ENCODE data around the gene SPTBN1.
"Not testable (repeated sequence)": the region's sequence is repeated elsewhere in the genome, so short reads cannot be mapped to it uniquely, and the experiment has no call there.

SPTBN1 gene

GRCh38 chr2:54681416-54681815 is 225.3 kb downstream of the SPTBN1 start:
- DNase-seq: no peak

DNA sequence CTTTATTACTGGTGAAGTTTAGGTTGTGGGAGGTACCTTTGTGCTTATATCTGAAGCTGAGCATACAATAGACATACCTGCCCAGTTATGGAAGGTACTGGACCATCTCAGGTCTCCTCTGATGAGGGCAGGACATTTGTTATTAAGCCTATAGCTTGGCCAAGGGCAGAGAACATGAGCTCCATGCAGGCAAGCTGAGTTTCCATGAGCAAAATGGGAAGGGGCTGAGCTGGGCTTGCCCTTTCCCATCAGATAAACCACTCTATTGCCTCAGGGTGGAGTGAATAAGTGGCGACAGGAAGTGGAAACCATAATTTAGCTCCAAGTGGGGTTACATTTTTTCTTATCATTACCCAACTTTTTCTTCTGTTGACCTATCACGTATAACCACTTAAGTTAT is 227.5 kb downstream of the SPTBN1 start:
- no peak for DNase-seq

DNA sequence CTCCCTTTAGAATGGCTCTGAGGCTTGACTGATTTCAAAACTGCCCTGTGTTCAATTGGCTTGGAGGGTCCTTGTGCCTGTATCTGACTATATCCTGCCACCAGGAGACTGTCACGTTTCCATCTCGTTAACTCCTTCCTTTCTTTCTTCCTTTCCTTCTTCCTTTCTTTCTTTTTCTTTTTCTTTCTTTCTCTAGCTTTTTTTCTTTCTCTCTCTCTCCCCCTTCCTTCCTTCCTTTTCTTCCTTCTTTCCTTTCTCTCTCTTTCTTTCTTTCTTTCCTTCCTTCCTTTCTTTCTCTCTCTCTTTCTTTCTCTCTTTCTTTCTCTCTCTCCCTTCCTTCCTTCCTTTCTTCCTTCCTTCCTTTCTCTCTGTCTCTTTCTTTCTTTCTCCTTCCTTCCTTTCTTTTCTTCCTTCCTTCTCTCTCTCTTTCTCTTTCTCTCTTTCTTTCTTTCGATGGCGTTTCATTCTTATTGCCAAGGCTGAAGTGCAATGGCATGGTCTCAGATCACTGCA is 229.2 kb downstream of the SPTBN1 start:
- DNase-seq: no peak

GRCh38 chr2:54687595-54688152 is 231.5 kb downstream of the SPTBN1 start:
- no peak for DNase-seq

- no peak for DNase-seq
Observed at GRCh38 chr2:54691445-54692135, 235.5 kb downstream of the SPTBN1 start.

- no peak for DNase-seq
Observed at GRCh38 chr2:54692556-54692955, 236.4 kb downstream of the SPTBN1 start.

DNA sequence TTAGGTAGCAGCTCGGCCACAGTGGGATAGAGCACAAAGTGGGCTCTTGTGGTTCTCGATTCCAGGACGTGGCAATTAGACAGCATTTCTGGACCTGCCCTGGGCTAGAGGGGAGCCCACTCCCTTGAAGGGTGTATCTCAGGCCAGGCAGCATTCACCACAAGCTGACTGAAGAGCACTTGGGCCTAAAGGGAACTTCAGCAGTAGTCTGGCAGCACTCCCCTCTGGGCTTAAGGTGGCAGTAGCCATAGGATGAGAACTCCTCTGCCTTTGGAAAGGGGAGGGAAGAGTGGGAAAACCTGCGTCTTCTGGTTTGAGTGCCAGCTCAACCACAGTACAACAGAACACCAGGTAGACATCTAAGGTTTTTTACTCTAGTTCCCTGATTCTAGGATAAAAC is 239.3 kb downstream of the SPTBN1 start:
- DNase-seq: no peak

DNA sequence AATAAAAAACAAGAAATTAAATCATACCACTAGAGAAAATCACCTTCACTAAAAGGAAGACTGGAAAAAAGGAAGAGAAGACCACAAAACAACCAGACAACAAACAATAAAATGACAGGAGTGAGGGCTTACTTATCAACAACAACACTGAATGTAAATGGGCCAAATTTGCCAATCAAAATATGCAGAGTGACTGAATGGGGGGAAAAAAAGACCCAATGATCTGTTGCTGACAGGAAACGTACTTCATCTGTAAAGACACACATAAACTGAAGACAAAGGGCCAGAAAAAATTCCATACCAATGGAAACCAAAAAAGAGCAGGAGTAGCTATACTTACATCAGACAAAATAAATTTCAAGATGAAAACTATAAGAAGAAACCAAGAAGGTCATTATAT is 241.8 kb downstream of the SPTBN1 start:
- no peak for DNase-seq

- not testable (repeated sequence) for DNase-seq
Observed at GRCh38 chr2:54698926-54699325, 242.8 kb downstream of the SPTBN1 start.

DNA sequence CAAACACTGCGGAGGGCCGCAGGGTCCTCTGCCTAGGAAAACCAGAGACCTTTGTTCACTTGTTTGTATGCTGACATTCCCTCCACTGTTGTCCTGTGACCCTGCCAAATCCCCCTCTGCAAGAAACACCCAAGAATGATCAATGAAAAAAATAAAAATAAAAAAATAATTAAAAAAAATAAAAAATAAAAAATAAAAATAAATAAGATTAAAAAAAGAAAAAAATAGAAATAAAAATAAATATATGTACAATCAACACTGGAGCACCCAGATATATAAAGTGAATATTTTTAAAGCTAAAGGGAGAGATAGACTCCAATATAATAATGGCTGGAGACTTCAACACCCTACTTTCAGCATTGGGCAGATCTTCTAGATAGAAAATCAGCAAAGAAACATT is 243.5 kb downstream of the SPTBN1 start:
- no peak for DNase-seq

- no peak for DNase-seq
Observed at GRCh38 chr2:54701029-54701428, 244.9 kb downstream of the SPTBN1 start.

DNA sequence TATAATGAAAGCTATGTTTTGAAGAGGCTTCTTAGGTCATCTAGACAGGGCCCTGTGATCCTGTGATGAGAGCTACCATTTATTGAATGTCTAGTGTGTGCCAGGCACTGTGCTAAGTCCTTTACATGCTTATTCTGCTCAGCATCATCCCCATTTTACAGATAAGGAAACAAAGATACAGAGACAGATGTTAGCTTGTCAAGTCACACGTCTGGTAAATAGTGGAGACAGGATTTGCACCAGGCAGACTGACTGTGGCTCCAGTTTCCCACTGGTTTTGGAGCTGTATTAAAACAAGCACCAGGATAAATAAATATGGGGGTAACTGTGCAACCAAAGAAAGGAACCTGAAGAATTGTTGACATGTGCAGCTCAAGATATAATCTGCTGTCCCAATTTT is 248.1 kb downstream of the SPTBN1 start:
- no peak for DNase-seq

DNA sequence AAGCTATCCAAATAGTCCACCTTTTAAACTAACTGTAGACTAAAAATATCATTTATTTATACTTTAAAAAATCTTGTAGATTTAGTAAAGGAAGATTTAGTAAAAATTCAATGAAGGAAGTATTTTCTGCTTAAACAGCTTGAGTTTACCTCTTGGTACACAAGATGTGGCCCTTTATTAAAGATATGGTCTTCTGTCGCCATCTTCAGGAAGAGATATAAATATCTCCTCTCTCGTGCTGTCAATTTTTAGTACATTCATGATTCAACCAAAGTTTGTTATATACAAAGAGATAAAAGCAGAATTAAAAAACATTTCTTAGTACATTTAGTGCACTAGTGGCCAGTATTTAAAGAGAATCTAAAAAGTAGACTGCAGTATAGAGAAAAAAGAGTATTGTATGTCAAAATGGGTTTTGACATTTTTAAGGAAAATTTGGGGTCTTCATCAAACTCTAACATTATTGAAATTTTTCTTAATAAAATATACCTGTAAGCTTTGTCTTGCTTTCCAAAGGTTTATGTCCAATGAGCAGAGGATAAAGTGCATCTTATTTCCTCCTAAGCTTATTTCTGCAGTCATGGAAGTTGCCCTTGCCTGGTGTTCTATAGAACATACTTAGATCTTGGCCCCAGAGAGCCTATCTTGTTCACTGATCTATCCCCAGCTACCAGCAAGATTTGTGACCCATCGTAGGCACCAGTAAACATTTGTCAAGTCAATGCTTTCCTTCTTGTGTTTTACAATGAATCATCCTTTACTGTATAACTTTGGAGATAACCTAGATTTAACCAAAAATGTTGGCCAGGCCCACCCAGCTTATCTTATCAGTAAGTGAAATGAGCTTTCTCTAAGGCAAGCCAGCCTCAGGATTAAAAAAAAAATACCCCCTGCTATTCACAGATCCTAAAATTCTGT is 248.8 kb downstream of the SPTBN1 start:
- DNase-seq: no peak

- no peak for DNase-seq
Observed at GRCh38 chr2:54706622-54707021, 250.5 kb downstream of the SPTBN1 start.

- no peak for DNase-seq
Observed at GRCh38 chr2:54708584-54709335, 252.6 kb downstream of the SPTBN1 start.

DNA sequence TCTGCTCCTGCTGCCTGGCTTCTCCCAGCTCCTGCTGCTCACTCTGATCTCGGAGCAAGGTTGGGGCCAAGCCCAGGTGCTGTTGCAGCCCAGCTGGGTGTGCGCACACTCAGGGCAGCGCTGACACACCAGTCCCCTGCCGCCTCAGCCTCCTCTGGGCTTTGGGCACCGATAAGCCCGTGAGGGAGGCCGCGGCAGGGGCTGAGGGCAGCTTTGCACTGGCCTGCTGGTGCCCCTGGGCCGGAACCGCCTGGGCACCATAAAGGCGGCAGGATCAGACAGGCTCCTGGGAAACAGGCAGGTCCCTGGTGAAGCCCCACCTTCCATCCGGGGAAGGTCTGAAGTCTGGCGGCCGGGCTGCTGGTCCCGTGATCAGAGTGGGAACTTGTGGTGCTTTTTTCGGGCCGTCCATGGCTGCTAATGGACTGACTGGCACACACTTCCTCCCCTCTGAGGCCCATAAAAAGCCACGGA is 253.2 kb downstream of the SPTBN1 start:
- DNase-seq: no peak

- DNase-seq: no peak
Observed at GRCh38 chr2:54710216-54710615, 254.1 kb downstream of the SPTBN1 start.

- DNase-seq: no peak
Observed at GRCh38 chr2:54712516-54712915, 256.4 kb downstream of the SPTBN1 start.

- DNase-seq: no peak
Observed at GRCh38 chr2:54714996-54715395, 258.9 kb downstream of the SPTBN1 start.

DNA sequence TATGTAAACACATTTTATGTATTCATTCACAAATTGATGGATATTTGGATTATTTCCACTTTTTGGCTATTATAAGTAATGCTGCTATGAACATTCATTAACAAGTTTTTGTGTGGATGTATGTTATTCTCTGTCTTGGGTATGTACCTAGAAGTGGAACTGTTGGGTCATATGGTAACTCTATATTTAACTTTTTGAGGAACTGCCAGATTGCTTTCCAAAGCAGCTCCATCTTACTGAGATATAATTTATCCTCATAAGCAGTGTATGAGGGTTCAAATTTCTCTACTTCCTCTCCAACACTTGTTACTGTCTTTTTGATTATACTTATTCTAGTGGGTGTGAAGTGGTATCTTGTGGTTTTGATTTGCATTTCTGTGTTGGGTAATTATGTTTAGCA is 260.2 kb downstream of the SPTBN1 start:
- no peak for DNase-seq

DNA sequence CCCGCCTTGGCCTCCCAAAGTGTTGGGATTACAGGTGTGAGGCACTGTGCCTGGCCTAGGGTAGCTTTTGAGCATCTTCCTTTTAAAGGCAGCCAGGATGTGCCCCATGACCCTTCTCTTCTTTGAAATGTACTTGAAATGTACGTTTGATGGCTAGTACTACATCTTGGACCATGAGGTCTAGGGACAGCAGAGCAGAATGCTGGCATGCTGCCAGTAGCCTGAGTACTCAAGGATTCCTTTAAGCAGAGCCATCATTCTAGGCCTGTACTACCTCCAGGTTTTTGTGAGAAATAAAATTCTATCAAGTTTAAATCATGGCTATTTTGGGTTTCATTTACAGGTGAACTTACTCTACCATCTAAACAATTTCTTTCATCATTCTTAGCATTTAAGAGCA is 264.4 kb downstream of the SPTBN1 start:
- DNase-seq: no peak
